HCT116 (cell line): Measurements from ENCODE around the gene SLC35F1. TPM values are rescaled to one million over a fixed set of nuclear protein-coding genes. Genes with fewer than 3 reads are reported as not detected.

Experiments used
- ATAC-seq: fragments of 200-7000 bp; cut with Tn5 transposase; 2 replicates; pipeline ENCODE4 v1.9.1; 2020; ENCODE audit warnings: mild to moderate bottlenecking, moderate library complexity
- BruUV-seq: library from RNA; stranded (reverse); fragments of 400-500 nt; replicated peaks from 2 replicates; lab custom pipeline; 2021; lab: Mats Ljungman, UMichigan
- CTCF ChIA-PET: fragments of 300-600 bp; sonication (Branson Sonifier 250); formaldehyde crosslinking; loops from one replicate; lab custom pipeline; 2021; ENCODE audit warnings: antibody characterized with exemption; lab: Charles Lee
- POLR2A ChIA-PET: fragments of 300-600, 350-600 bp; sonication (Branson Sonifier 250); formaldehyde crosslinking; loops from one replicate; lab custom pipeline; 2021; ENCODE audit warnings: antibody characterized with exemption; lab: Charles Lee
- RAD21 ChIA-PET, 2 experiments: fragments of 300-600 bp; sonication (Branson Sonifier 250); formaldehyde crosslinking; loops; one replicate each; lab custom pipeline; 2023; ENCODE audit warnings: low total read pairs in 2 of 2; ENCODE audit not compliant: uncharacterized antibody in 2 of 2, unreplicated experiment in 2 of 2, low non-redundant PET in 1 of 2; lab: Charles Lee
- DNase-seq: peaks from one replicate; pipeline ENCODE4 v3.0.0-alpha.2; 2010; ENCODE audit warnings: low read depth, low spot score
- H2AFZ ChIP-seq: fragments of 200-600 bp; shearing (Covaris generic), sonication (generic); 2 replicates; pipeline ENCODE4 v1.6.1; 2017; ENCODE audit warnings: low read depth, mixed run types, mixed read lengths, antibody characterized with exemption, low read length; ENCODE audit not compliant: poor library complexity, severe bottlenecking
- H3K27ac ChIP-seq: 2 replicates; pipeline ENCODE4 v1.5.1; 2012; ENCODE audit warnings: low read depth, low read length
- H3K27me3 ChIP-seq: fragments of 200-600 bp; sonication (generic); 2 replicates; pipeline ENCODE4 v1.6.1; 2016; ENCODE audit warnings: mixed run types, low read length, mixed read lengths; ENCODE audit not compliant: insufficient read depth
- H3K36me3 ChIP-seq, 2 experiments: fragments of 200-500 bp in 1 of 2; fragments of 200-600 bp in 1 of 2; sonication (Bioruptor generic) in 1 of 2; sonication (generic) in 1 of 2; 2 replicates each; pipeline versions ENCODE4 v1.5.1 to v1.6.1; 2014 to 2016; ENCODE audit warnings: low read length in 2 of 2, inconsistent platforms in 1 of 2, mixed read lengths in 1 of 2, mixed run types in 1 of 2; ENCODE audit not compliant: insufficient read depth in 2 of 2, control insufficient read depth in 1 of 2
- H3K4me1 ChIP-seq, 2 experiments: fragments of 200-600 bp in 1 of 2; sonication (generic) in 1 of 2; 2 replicates each; pipeline versions ENCODE4 v1.5.1 to v1.6.1; 2012 to 2017; ENCODE audit warnings: low read length in 2 of 2, inconsistent platforms in 1 of 2, mild to moderate bottlenecking in 1 of 2, mixed read lengths in 1 of 2, mixed run types in 1 of 2, moderate library complexity in 1 of 2; ENCODE audit not compliant: insufficient read depth in 2 of 2, control insufficient read depth in 1 of 2
- H3K4me2 ChIP-seq: fragments of 200-600 bp; sonication (generic); 2 replicates; pipeline ENCODE4 v1.6.1; 2017; ENCODE audit warnings: mixed run types, low read length, mixed read lengths
- H3K4me3 ChIP-seq, 2 experiments: fragments of 200-600 bp in 1 of 2; sonication (generic) in 1 of 2; replicated peaks in 1 of 2; 2 replicates each; pipeline ENCODE4 v1.5.1; 2011 to 2016; ENCODE audit warnings: low read length in 2 of 2, control low read depth in 1 of 2, low read depth in 1 of 2, mild to moderate bottlenecking in 1 of 2, mixed read lengths in 1 of 2, mixed run types in 1 of 2
- H3K79me2 ChIP-seq: fragments of 200-600 bp; sonication (generic); 2 replicates; pipeline ENCODE4 v1.6.1; 2017; ENCODE audit warnings: mild to moderate bottlenecking, mixed run types, low read length, moderate library complexity, mixed read lengths; ENCODE audit not compliant: insufficient read depth
- H3K9ac ChIP-seq: fragments of 200-600 bp; sonication (generic); 2 replicates; pipeline ENCODE4 v1.6.1; 2016; ENCODE audit warnings: low read length, mixed read lengths
- H3K9me2 ChIP-seq: fragments of 200-600 bp; sonication (generic), shearing (Covaris generic); 2 replicates; pipeline ENCODE4 v1.6.1; 2017; ENCODE audit warnings: mixed run types, mild to moderate bottlenecking, moderate library complexity; ENCODE audit not compliant: insufficient read depth
- H3K9me3 ChIP-seq, 2 experiments: fragments of 200-500 bp in 1 of 2; fragments of 200-600 bp in 1 of 2; sonication (Bioruptor generic) in 1 of 2; sonication (generic) in 1 of 2; 2 replicates each; pipeline ENCODE4 v1.6.1; 2014 to 2017; ENCODE audit warnings: low read length in 2 of 2, mixed read lengths in 2 of 2, inconsistent platforms in 1 of 2, low read depth in 1 of 2, mild to moderate bottlenecking in 1 of 2, mixed run types in 1 of 2, moderate library complexity in 1 of 2; ENCODE audit not compliant: control insufficient read depth in 1 of 2, insufficient read depth in 1 of 2
- H4K20me1 ChIP-seq: fragments of 200-600 bp; sonication (generic), shearing (Covaris generic); 2 replicates; pipeline ENCODE4 v1.6.1; 2017; ENCODE audit warnings: mixed run types, mild to moderate bottlenecking, moderate library complexity; ENCODE audit not compliant: insufficient read depth
- CBX3 ChIP-seq: IDR thresholded peaks from 2 replicates; pipeline ENCODE4 v1.6.1; 2012; ENCODE audit warnings: low read depth
- CEBPB ChIP-seq: IDR thresholded peaks from 2 replicates; pipeline ENCODE4 v1.6.1; 2012; ENCODE audit warnings: low read depth
- EGR1 ChIP-seq: IDR thresholded peaks from 2 replicates; pipeline ENCODE4 v1.6.1; 2012; ENCODE audit warnings: low read depth
- ELF1 ChIP-seq: IDR thresholded peaks from 2 replicates; pipeline ENCODE4 v1.6.1; 2012; ENCODE audit warnings: low read depth, borderline replicate concordance
- EZH2 ChIP-seq: fragments of 200-600 bp; sonication (generic); IDR thresholded peaks from 2 replicates; pipeline ENCODE4 v1.6.1; 2017; ENCODE audit warnings: antibody characterized with exemption, mixed run types
- EZH2phosphoT487 ChIP-seq: fragments of 200-600 bp; IDR thresholded peaks from 2 replicates; pipeline ENCODE4 v1.6.1; 2018; ENCODE audit warnings: antibody characterized with exemption, borderline replicate concordance
- FOSL1 ChIP-seq: IDR thresholded peaks from 2 replicates; pipeline ENCODE4 v1.6.1; 2012; ENCODE audit warnings: low read depth
- JUND ChIP-seq: IDR thresholded peaks from 2 replicates; pipeline ENCODE4 v1.6.1; 2012
- POLR2A ChIP-seq: IDR thresholded peaks from 2 replicates; pipeline ENCODE4 v1.7.0; 2011; ENCODE audit warnings: borderline replicate concordance; ENCODE audit not compliant: insufficient read depth, insufficient read length; ENCODE audit errors: extremely low read depth
- POLR2AphosphoS5 ChIP-seq: IDR thresholded peaks from 2 replicates; pipeline ENCODE4 v1.6.1; 2011; ENCODE audit warnings: mild to moderate bottlenecking, low read depth, low read length, moderate library complexity
- RAD21 ChIP-seq: IDR thresholded peaks from 2 replicates; pipeline ENCODE4 v1.6.1; 2012; ENCODE audit warnings: low read depth, mild to moderate bottlenecking
- SIN3A ChIP-seq: IDR thresholded peaks from 2 replicates; pipeline ENCODE4 v1.6.1; 2012; ENCODE audit warnings: low read depth
- SRF ChIP-seq: IDR thresholded peaks from 2 replicates; pipeline ENCODE4 v1.6.1; 2012; ENCODE audit warnings: low read depth
- TCF7L2 ChIP-seq: IDR thresholded peaks from 2 replicates; pipeline ENCODE4 v1.7.0; 2011; ENCODE audit warnings: borderline replicate concordance, inconsistent platforms; ENCODE audit not compliant: insufficient read depth, insufficient read length; ENCODE audit errors: extremely low read depth
- YY1 ChIP-seq: IDR thresholded peaks from 2 replicates; pipeline ENCODE4 v1.6.1; 2011; ENCODE audit warnings: low read length, low read depth, moderate library complexity, mild to moderate bottlenecking; ENCODE audit not compliant: insufficient replicate concordance; ENCODE audit errors: extremely low read depth
- ZBTB33 ChIP-seq: IDR thresholded peaks from 2 replicates; pipeline ENCODE4 v1.6.1; 2011; ENCODE audit warnings: mild to moderate bottlenecking, low read length, moderate library complexity; ENCODE audit not compliant: insufficient replicate concordance; ENCODE audit errors: extremely low read depth
- ZFX ChIP-seq: fragments of 450-650 bp; IDR thresholded peaks from 2 replicates; pipeline ENCODE4 v1.6.1; 2017
- intact Hi-C: fragments of 100-400 bp; cut with micrococcal nuclease; formaldehyde crosslinking; loops from 2 replicates; pipeline ENCODE4 v1.10.0; 2022
- total RNA-seq: library from RNA; stranded (reverse); gene quantifications from one replicate; pipeline ENCODE4 v1.2.1, GENCODE V29; 2021; ENCODE audit not compliant: unreplicated experiment
- TF ChIP-seq, protein P1 (sequence below), 3 experiments: fragments of 200-600 bp in 1 of 3; sonication (generic) in 1 of 3; IDR thresholded peaks in 2 of 3; conservative IDR thresholded peaks in 1 of 3; 2 replicates each; pipeline ENCODE4 v1.5.1; 2012 to 2017; ENCODE audit warnings: low read depth in 2 of 3, low read length in 2 of 3, antibody characterized with exemption in 1 of 3, borderline replicate concordance in 1 of 3, control low read depth in 1 of 3, mild to moderate bottlenecking in 1 of 3, mixed read lengths in 1 of 3, mixed run types in 1 of 3, moderate library complexity in 1 of 3; ENCODE audit not compliant: insufficient read depth in 1 of 3
- TF ChIP-seq, protein P2 (sequence below): IDR thresholded peaks from 2 replicates; pipeline ENCODE4 v1.6.1; 2012; ENCODE audit warnings: low read depth

The SLC35F1 gene
- total RNA-seq, 1 experiment from 2014 or later: 0.07 TPM

- Histone ChIP-seq H3K27me3 (0 out of 2 replicates have a peak, but pooled peaks cover 4% of the 10 kb centered on the region), H3K27ac (no peak overlapping the region), H3K79me2 (no peaks in the 10 kb centered on the region), H2AFZ (no peak overlapping the region), H3K36me3 (no peaks in the 10 kb centered on the region), H3K4me3 (no peak overlapping the region), H3K9ac (no peak overlapping the region), H3K9me3 (no peaks in the 10 kb centered on the region), H3K4me2 (no peak overlapping the region), H3K9me2 (no peaks in the 10 kb centered on the region), H3K4me1 (no peaks in the 10 kb centered on the region), H4K20me1 (no peaks in the 10 kb centered on the region)
- intact Hi-C loops: no loop called here
- DNase-seq: no peak
- BruUV-seq: no TSS peak
- no peak for TF ChIP-seq ZFX
- no peak for TF ChIP-seq EGR1
- TF ChIP-seq EZH2: no peak
- TF ChIP-seq, protein P1, sequence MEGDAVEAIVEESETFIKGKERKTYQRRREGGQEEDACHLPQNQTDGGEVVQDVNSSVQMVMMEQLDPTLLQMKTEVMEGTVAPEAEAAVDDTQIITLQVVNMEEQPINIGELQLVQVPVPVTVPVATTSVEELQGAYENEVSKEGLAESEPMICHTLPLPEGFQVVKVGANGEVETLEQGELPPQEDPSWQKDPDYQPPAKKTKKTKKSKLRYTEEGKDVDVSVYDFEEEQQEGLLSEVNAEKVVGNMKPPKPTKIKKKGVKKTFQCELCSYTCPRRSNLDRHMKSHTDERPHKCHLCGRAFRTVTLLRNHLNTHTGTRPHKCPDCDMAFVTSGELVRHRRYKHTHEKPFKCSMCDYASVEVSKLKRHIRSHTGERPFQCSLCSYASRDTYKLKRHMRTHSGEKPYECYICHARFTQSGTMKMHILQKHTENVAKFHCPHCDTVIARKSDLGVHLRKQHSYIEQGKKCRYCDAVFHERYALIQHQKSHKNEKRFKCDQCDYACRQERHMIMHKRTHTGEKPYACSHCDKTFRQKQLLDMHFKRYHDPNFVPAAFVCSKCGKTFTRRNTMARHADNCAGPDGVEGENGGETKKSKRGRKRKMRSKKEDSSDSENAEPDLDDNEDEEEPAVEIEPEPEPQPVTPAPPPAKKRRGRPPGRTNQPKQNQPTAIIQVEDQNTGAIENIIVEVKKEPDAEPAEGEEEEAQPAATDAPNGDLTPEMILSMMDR (IDR thresholded peaks at IDR 0.05 in 2 of 3, conservative IDR thresholded peaks at IDR 0.05 in 1 of 3; ENCODE audit: borderline replicate concordance in 1 of 3, insufficient read depth in 1 of 3, low read depth in 2 of 3, low read length in 2 of 3): no peak
- TF ChIP-seq FOSL1: no peak
- no peak for TF ChIP-seq SRF
- no peak for TF ChIP-seq ZBTB33
- TF ChIP-seq SIN3A: no peak
- TF ChIP-seq CEBPB: no peak
- TF ChIP-seq, protein P2, sequence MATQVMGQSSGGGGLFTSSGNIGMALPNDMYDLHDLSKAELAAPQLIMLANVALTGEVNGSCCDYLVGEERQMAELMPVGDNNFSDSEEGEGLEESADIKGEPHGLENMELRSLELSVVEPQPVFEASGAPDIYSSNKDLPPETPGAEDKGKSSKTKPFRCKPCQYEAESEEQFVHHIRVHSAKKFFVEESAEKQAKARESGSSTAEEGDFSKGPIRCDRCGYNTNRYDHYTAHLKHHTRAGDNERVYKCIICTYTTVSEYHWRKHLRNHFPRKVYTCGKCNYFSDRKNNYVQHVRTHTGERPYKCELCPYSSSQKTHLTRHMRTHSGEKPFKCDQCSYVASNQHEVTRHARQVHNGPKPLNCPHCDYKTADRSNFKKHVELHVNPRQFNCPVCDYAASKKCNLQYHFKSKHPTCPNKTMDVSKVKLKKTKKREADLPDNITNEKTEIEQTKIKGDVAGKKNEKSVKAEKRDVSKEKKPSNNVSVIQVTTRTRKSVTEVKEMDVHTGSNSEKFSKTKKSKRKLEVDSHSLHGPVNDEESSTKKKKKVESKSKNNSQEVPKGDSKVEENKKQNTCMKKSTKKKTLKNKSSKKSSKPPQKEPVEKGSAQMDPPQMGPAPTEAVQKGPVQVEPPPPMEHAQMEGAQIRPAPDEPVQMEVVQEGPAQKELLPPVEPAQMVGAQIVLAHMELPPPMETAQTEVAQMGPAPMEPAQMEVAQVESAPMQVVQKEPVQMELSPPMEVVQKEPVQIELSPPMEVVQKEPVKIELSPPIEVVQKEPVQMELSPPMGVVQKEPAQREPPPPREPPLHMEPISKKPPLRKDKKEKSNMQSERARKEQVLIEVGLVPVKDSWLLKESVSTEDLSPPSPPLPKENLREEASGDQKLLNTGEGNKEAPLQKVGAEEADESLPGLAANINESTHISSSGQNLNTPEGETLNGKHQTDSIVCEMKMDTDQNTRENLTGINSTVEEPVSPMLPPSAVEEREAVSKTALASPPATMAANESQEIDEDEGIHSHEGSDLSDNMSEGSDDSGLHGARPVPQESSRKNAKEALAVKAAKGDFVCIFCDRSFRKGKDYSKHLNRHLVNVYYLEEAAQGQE: no peak
- no peak for TF ChIP-seq YY1
- no peak for TF ChIP-seq EZH2phosphoT487
- TF ChIP-seq POLR2AphosphoS5: no peak
- TF ChIP-seq ELF1: no peak
- TF ChIP-seq RAD21: no peak
- TF ChIP-seq TCF7L2: no peak
- no peak for TF ChIP-seq POLR2A
- TF ChIP-seq CBX3: no peak
- TF ChIP-seq JUND: no peak
- RAD21 ChIA-PET: no interaction called here
- POLR2A ChIA-PET: no interaction called here
- no peak for ATAC-seq
- CTCF ChIA-PET: no interaction called here
Observed at GRCh38 chr6:117890172-117890571, 16.9 kb upstream of the SLC35F1 start.
